Fibroblast of upper back skin (primary cell): ENCODE measurements around the gene CHPF2.
A peak's percentile ranks its signal among the peaks of the same experiment; 100 is the strongest.

Source experiments
- DNase-seq: peaks from one replicate; pipeline ENCODE4 v3.0.0-alpha.2; 2013

CHPF2 gene, protein sequence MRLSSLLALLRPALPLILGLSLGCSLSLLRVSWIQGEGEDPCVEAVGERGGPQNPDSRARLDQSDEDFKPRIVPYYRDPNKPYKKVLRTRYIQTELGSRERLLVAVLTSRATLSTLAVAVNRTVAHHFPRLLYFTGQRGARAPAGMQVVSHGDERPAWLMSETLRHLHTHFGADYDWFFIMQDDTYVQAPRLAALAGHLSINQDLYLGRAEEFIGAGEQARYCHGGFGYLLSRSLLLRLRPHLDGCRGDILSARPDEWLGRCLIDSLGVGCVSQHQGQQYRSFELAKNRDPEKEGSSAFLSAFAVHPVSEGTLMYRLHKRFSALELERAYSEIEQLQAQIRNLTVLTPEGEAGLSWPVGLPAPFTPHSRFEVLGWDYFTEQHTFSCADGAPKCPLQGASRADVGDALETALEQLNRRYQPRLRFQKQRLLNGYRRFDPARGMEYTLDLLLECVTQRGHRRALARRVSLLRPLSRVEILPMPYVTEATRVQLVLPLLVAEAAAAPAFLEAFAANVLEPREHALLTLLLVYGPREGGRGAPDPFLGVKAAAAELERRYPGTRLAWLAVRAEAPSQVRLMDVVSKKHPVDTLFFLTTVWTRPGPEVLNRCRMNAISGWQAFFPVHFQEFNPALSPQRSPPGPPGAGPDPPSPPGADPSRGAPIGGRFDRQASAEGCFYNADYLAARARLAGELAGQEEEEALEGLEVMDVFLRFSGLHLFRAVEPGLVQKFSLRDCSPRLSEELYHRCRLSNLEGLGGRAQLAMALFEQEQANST

DNA sequence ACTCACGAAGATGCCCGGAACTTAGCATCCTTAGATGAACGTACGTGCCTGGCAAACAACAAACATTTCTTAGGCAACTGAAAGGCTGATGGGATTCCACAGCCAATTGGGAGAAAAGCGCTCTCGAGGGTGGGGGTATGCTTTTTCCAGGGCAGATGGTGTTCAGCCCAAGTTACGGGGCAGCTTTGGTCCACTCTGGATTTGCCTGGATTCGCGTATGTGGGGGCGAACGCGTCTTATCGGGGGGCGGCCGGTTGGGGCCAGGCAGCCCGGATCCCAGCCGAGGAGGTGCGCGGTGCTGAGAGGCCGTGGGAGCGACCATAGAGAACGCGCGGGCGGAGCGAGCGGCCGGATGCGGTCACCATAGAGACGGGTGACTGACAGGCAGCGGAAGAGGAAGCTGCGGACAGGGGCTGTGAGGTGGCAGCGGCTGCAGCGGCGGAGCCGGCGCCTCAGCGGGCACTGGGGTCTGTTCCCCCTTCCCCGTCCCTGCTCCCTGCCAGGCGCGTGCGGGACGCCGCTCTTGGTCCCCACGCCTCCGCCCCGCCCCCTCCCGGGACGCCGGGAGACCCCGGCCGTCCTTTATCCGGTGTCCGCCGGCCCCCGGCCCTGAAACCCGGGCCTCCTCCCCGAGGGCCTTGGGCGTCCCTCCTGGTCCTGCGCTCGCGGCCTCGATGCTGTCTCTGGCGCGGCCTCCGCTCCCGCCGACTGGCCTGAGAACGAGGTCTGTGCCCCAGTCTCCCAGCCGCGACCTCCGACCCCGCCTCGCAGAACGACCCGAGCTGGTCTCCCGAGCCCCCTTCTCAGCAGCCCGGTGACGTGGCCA, at the start of gene CHPF2:
Gene CHPF2 (plus strand): TSS at position 393 of the 826 bp plus-strand sequence. CDS start 1,529 bp downstream, outside the sequence.
- peak; percentile 84 for DNase-seq

DNA sequence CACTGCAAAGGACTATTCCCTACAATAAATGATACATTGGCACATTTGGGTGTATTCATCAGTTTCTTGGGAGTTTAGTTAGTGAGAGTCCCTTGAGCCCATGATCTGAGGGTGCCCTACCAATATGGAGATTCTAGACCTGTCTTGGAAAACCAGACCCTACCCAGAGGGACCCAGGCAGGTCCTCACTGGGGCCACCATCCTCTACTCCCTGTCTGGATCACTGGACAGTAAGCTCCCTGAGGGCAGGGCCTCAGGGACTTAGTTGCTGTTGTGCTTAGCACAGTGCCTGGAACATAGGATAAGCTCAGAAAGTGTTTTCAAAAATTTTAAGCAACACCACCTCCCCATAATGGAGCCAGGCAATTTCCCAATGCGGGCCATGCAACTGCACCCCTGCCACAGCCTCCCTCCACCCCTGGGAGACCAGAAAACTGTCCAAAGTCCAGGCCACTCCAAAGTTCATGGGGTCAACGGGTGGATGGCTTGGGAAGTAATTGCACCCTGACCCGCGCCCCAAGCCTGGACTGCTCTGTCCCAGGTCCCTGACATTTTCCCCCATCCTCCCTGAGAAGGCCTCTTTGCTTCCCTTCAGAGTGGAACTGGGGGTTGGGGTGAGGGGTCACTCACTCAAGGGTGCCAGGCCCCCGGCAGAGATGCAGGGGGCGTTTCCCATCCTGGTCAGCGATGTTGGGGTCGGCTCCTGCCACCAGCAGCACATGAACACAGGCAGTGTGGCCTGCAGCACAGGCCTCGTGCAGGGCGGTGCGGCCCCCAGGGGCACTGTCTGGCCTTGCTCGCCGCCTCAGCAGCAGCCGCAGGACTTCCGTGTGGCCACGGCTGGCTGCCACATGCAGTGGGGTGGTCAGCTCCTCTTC, 46.3 kb upstream of the CHPF2 start:
- DNase-seq, result no peak

DNA sequence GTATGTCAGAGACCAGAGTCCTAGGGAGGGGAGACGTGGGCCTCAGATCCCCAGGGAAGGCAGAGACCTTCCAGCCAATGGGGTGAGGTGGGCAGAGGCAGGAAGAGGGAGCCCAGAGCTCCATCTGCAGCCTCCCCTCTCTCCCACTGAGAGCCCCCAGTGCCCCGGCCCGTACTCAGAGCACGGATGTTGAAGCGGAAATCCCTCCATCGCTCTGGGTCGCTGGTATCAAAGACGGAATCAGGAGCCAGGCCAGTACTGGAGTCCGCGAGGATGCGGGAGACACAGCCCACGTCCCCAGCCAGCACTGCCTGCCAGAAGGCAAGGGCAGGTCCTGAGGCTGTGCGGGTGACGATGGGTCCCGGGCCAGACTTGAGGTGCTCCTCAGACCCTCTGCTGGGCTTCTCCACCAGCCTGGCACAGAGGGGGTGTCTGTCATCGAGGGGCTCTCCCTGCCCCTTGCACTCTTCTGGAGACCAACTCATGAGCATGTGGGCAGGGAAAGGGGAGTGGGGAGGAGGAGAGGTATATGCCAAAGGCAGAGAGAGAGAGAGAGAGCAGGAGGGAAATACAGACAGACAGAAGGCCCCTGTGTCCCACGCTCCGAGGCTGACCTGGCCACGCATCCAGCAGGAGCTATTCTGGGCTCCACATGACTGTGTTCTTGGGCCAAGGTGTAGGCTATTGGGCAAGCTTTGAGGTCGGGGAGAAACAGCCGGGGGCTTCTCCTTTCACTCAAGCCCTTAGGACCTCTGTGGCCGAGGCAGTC, 45.5 kb upstream of the CHPF2 start, which contains the start of gene ASB10:
Gene ASB10 (minus strand): TSS at position 611 of the 769 bp plus-strand sequence. CDS start 120 bp downstream, at position 491.
- no peak for DNase-seq

DNA sequence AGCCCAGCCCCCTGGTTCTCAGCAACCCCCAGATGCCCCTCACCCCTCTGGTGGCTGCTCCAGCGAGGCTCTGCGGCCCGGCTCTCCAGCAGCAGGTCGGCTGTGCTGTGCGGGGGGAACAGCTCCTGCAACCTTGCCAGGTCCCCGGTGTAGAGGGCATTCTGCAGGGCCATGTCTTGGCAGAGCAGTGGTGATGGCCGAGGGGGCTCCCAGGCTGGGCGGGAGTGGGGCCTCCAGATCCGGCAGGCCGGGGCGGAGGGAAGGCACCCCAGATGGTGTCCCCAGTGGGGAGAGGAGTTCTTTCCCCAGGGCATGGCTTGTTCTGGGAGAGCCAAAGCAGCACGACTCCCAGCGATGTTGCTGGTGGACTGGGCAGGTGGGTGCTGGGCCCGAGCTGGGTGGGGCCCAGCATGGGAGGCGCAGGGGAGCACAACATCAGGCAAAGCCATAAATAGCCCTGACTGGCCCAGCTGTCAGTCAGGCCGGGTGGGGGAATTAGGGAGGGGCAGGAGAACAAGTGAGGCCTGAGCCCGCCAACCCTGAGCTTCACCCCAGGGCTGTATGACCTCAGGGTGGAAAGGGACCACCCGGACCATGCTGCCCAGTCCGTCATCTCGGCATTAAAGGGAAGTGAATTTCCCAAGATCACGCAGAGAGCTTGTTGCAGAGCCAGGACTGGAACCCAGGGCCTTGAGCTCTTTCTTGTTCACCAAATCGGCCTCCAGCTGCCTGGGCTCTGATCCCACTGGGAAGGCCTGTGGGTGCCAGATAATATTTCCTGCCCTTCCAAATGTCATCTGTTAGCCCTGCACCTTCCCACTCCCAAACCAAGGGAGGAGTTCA, 44.7 kb upstream of the CHPF2 start:
- no peak for DNase-seq

DNA sequence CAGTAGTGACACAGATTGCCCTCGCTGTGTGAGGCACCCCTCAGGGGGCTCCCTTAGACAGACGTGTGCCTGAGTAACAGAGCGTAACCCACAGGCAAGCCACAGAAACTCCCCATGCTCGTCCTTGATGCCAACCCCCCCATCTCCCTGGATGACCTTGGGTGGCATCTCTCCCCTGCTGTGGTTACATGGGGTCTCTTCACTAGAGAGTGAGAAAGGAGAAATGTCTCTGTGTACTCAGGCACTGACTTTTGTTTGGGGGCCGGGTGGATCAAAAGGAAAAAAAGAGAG, 44.1 kb upstream of the CHPF2 start:
- no peak for DNase-seq

DNA sequence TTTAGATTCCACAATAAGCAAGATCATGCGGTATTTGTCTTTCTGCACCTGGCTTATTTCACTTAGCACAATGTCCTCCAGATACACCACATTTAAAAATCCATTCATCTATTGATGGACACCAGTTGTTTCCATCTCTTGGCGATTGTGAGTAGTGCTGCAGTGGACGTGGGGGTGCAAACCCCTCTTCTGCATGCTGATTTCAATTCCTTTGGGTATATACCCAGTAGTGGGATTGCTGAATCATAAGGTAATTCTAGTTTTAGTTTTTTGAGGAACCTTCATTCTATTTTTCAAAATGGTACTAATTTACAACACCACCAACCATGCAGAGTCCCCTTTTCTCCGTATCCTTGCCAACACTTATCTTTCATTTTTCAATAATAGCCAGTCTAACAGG, 43.2 kb upstream of the CHPF2 start:
- DNase-seq, result no peak

DNA sequence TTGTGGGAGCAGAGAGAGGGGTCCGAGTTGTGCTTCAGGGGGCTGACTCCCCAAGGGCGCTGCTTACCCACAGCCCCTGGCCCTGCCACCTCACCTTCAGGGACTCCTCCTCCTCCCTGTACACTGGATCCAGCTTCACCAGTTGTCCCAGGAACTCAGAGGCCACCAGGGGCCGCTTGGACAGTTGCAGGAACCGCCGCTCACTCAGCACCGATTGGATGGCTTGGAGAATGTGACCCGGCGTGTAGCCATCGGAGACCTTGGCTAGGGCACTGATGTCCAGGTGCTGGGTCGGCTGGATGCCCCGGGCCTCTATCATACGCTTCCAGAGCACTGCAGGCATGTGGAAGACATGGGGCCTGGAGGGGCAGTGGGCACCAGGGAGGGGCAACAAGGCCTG, 40.7 kb upstream of the CHPF2 start:
- DNase-seq, result no peak

DNA sequence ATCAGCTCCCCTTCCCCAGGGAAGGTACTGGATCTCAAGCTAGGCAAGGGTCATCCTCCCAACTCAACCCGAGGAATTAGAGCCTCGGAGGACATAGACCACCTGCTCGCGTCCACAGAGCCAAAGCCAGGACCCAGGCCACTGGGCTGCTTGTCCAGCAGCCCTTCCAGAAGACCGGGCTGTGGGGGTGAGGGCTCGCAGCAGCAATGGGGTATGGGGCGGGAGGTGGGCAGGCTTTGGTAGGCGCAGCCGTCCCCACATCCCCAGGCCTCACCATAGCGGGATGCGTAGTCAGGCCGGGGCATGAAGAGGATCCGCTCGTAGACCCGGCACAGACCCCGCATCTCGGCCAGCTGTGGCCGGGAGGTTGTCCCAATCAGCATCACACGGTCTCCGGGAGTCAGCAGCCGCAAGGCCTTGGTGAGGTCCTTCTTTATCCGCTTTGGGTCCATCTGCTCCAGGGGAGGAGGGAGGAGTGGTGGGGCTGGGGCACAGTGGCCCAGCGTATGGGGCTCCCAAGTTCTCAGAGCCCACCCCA, 40.2 kb upstream of the CHPF2 start:
- no peak for DNase-seq

DNA sequence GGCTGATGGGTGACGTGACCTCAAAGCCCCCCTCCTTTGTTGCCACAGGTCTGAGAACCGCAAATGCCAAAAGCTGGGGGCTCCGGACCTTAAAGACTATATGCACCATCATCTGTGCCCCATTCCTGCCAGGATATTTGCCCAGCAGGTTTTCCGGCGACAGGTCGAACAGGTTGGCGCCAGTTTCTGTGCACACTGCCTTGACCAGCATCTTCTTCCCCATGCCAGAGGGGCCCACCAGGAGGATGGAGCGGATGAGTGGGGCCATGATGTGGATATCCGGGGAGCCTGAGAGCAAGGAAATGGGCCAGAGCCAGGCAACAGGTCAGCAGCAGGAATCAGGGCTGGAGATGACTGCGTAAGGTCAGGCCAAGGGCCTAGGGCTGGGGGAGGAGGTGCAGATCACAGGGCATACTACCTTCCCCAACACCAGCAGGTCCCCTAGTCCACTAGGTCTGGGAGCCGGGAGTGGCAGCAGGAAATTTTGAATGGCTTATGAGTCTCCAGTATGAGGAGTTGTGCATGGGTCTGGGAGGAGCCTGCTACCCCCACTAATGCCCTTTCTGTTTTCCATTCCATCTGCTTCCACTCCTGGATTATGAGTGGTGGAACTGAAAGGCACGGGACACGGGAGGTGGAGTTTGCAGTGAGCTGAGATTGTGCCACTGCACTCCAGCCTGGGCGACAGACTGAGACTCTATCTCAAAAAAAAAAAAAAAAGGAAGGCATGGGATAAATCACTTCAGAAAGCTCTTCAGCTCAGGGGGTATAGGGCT, 38.9 kb upstream of the CHPF2 start:
- DNase-seq, result no peak

DNA sequence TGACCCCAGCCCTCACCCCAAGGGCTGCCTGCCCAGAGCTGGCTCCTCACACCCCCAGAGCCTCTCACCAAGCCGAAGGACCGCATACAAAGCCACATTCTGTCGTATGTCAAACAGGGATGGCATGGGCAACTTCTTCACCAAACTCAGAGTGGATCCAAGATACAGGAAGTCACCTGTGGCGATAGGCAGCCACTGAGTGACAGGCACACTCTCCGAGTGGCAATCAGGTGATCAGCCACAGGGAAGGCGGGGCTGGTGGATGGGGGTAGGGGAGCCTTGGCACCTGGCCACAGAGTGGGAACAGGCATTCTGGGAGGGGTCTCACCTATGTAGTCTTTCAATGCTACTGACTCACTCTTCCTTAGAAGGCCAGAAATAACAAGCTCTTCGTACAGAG, 38.1 kb upstream of the CHPF2 start:
- DNase-seq, result no peak

DNA sequence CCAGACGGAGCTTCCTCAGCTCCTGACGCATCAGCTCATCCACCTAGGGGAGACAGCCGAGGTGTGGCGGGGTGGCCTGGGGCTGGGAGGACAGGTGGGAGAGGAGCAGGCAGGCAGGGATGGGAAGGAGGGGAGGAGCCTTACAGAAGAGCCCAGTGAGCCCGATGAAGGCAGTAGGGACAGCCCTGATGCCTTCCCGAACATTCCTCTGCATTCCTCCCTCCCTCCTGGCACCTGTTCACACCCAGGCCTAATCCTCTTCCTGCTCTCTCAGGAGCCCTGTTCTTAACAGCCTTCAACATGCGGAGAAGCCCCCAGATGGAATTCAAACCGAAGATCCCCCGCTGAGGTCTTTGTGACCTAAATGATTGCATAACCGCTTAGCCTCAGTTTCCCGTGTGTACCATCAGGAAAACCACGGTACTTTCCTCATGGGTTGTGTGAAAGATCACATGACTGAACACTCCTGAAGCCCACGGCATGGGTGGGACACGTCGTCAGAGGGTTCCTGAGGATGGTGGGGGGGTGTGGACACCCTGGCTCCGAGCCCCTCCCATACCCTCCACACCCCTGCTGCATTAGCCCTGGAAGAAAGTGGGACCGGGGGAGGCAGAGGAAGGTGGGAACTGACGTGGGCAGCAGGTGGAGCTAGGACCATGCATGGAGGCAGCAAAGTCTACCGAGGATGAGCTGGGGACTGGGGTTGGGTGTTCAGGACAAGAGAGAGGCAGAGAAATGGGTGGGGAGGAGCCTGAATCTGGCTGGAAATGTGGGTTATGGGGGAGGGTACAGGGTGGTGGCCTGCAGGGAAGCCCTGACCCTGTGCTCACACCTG, 36.5 kb upstream of the CHPF2 start:
- DNase-seq, result no peak

DNA sequence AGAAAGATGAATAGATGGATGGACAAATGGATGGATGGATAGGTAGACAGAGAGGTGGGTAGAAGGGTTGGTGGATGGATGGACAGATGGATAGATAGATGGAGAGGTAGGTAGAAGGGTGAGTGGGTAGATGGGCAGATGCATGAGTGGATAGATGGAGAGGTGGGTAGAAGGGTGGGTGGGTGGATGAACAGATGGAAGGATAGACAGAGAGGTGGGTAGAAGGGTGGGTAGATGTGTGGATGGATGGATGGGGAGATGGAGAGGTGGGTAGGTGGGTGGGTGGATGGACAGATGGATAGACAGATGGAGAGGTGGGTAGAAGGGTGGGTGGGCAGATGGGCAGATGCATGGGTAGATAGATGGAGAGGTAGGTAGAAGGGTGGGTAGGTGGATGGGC, 34.4 kb upstream of the CHPF2 start:
- no peak for DNase-seq

DNA sequence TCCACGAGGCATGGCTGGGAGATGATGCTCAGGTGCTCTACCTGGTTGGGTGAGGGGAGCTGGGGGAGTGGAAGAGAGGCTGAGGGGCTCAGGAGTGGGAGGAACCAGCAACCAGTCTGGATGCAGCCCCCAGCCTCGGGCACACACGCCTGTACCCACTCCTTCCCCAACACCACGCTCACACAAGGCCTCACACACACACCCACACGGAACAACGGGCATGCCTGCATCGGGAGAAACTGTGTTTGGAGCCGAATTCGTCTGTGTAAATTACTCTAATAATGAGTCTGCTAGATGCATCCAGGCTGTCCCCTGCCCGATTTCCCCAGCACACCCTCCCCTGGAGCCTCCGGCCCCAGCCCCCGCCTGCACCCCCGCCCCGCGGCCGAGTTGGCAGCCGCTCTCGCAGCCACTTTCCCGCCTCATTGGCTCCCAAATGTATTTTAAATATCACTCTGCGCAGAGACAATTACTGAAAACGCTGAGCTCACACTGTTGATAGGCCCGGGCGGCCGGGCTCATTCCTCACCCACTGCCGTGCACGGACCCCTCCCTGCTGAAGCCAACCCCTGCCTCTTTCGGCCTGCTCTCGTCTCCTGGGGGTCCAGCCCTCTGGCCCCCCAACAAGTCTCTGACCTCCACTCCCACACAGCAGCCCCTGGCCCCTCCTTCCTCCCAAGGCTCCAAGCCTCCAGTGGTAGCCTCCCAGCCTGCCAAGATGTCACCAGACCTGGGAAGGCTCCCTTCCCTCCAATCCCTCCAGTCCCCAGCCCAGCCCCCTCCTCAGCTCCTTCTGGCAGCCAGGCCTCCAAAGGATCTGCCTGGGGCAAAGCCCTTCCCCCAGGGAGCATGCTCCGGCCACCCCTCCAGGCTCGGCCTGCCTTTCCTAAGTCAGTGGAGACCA, 33.1 kb upstream of the CHPF2 start:
- DNase-seq, result no peak

DNA sequence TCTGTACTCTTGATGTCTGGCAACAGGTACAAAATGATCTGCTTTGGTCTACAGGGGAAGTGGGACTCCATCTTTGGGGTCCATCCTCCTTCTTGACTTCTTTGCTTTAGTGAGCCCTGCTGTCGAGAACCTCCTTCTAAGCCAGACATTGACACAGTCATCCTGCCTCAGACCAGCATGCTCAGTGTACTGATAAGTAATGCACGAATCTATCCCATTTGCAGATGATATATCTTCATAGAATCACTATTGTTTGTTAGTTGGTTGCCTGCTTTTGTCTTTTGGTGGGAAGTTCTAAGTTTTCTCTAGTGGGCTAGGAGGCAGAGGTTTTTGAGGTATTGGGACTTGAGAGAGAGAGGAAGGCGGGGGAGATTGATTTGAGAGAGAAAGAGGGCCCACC, 30.9 kb upstream of the CHPF2 start:
- no peak for DNase-seq

DNA sequence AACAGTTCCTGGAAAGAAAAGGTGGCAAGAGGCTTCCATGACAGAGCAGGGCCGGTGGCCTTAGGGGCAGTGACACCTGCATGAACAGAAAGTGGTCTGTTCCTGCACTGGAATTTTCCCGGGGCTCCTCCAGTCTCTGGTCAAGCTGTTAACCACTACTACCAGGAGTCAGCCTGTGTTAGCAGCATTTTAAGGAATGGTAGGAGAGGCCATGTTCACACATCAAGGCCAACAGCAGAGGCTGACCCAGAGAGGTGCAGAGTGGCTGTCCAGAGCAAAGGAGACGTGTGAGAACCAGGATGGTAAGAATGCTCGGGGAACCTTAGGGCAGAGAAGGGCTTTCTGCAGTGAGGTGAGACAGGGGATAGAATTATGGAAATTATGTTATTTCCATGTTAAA, 30.5 kb upstream of the CHPF2 start:
- DNase-seq, result no peak

DNA sequence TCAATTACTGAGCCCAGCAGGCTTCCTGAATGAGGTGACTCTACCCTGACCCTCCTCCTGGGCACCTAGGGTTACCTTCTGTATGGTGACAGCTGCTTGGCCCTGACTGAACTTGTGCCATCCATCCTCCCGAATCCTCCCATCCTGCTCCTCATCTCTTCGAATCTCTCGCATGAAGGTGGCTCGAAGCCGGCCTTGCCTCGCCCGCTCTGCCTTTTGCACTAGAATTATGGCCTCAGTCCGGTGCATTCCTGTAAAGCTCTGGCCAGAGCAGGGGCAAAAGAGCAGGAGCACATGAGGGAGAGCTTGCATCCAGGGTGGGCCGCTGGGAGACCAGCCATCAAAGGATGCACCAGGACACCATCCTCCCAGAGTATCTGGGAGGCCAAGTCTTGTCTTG, 29.4 kb upstream of the CHPF2 start:
- DNase-seq, result no peak

DNA sequence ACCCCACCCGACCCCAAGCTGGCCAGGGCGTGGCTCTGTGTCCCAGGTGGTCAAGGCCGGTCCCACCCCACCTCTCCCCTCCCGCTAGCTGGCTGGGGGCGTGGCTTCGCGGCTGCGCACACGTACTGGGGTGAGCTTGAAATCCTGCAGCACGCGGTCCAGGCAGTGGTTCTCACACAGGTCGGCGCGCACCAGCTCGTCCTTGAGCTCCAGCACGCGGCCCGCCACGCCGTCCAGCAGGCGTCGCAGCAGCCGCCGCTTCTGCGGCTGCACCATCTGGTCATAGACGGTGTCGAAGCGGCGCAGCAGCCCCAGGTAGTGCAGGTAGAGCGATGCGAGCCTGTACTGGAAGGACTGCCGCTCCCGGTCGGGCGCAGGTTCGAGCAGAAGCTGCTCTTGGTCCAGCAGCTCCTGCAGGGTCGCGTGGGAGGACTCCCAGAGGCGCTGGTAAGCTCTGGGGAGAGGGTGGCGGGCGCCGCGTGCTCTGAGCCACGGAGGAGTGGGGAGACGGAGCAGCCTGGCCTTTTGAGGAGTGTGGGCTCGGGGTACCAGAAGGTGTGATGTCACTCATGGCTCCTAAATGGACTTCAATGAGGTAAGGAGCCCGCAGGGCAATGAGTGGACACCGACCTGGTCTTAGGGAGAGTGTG, 27.8 kb upstream of the CHPF2 start:
- no peak for DNase-seq
